HFFc6 (cell line): ENCODE data around the gene ARMS2. TPM values are rescaled to one million over a fixed set of nuclear protein-coding genes. Genes with fewer than 3 reads are reported as not detected.

Source experiments
- DNase-seq: peaks from one replicate; pipeline ENCODE4 v3.0.0-alpha.2; 2018
- H3K27ac Mint-ChIP-seq: 2 replicates; pipeline ENCODE4 v1.8.0; 2020; ENCODE audit warnings: mild to moderate bottlenecking, mixed read lengths
- H3K27me3 Mint-ChIP-seq: 2 replicates; pipeline ENCODE4 v1.8.0; 2021; ENCODE audit warnings: mild to moderate bottlenecking, moderate library complexity, mixed read lengths; ENCODE audit not compliant: insufficient read depth
- H3K36me3 Mint-ChIP-seq: 2 replicates; pipeline ENCODE4 v1.8.0; 2021; ENCODE audit warnings: low read depth, mixed read lengths
- H3K4me1 Mint-ChIP-seq: 2 replicates; pipeline ENCODE4 v1.8.0; 2020; ENCODE audit warnings: low read depth, mixed read lengths
- H3K4me3 Mint-ChIP-seq: 2 replicates; pipeline ENCODE4 v1.8.0; 2020; ENCODE audit warnings: mild to moderate bottlenecking, moderate library complexity, mixed read lengths
- H3K9me3 Mint-ChIP-seq: 2 replicates; pipeline ENCODE4 v1.8.0; 2020; ENCODE audit warnings: mild to moderate bottlenecking, mixed read lengths
- total RNA-seq, 6 experiments: library from RNA; stranded (reverse); fragmentation: NEBNext Ultra II Directional; extraction: Animal tissue kit (Norgen Biotek cat#: 25700); gene quantifications; 2 replicates in 1 of 6; 3 replicates in 5 of 6; pipeline ENCODE4 v1.2.3, GENCODE V29; 2021
- TF ChIP-seq, protein P1 (sequence below): fragments of 200-600 bp; sonication (generic); IDR thresholded peaks from 2 replicates; pipeline ENCODE4 v1.5.0; 2021; ENCODE audit warnings: antibody characterized with exemption, mild to moderate bottlenecking

ARMS2 gene
- total RNA-seq, 6 experiments from 2014 or later = not detected

DNA sequence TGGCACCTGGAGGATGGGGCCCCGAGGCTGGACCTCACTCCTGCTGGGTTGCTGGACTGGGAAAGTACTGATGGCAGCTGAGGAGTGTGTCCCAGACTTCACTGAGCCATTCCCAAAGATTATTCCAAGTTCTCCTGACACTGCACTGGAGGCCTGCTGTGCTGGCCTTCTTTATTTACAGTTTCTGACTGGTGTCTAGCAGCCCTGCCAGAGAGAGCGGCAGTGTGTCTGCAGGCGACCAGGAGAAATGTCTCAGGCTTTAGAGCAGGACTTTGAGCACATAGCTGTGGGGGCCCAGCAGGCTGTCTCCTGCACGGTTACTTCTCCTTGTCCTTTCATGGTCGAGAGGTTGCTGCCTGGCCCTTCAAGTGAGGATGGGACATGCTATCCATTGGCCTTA lies 23.0 kb downstream of the ARMS2 start:
- TF ChIP-seq, protein P1, sequence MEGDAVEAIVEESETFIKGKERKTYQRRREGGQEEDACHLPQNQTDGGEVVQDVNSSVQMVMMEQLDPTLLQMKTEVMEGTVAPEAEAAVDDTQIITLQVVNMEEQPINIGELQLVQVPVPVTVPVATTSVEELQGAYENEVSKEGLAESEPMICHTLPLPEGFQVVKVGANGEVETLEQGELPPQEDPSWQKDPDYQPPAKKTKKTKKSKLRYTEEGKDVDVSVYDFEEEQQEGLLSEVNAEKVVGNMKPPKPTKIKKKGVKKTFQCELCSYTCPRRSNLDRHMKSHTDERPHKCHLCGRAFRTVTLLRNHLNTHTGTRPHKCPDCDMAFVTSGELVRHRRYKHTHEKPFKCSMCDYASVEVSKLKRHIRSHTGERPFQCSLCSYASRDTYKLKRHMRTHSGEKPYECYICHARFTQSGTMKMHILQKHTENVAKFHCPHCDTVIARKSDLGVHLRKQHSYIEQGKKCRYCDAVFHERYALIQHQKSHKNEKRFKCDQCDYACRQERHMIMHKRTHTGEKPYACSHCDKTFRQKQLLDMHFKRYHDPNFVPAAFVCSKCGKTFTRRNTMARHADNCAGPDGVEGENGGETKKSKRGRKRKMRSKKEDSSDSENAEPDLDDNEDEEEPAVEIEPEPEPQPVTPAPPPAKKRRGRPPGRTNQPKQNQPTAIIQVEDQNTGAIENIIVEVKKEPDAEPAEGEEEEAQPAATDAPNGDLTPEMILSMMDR = no peak
- no peak for DNase-seq
- H3K27me3 Mint-ChIP-seq = peaks cover 10% of the 10 kb centered on the region
- H3K27ac Mint-ChIP-seq = no peak overlapping the region
- no peak overlapping the region for H3K4me3 Mint-ChIP-seq
- no peaks in the 10 kb centered on the region for H3K9me3 Mint-ChIP-seq
- no peaks in the 10 kb centered on the region for H3K4me1 Mint-ChIP-seq
- H3K36me3 Mint-ChIP-seq = peaks cover 7% of the 10 kb centered on the region

DNA sequence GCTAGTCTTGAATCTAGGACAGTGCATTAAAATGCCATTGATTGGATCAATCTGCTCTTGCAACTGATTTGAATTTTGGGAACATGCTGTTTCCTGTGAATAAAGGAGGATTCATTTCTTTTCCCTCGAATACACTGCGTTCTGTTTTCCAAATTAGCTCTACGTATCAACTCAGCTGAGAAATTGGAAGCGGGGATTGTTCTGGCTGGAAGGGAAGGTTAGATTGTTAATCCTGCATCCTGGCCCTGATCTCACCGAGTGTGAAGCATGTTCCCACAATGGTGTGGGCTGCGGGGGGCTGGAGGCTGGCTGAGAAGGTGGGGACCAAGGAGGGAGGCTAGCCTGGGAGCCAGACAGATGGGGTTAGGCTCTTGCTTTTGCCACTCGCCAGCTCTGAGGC lies 24.5 kb downstream of the ARMS2 start:
- DNase-seq = no peak
- Mint-ChIP-seq H3K9me3 (no peaks in the 10 kb centered on the region), H3K4me1 (no peaks in the 10 kb centered on the region), H3K27me3 (peaks cover 9% of the 10 kb centered on the region), H3K36me3 (peaks cover 7% of the 10 kb centered on the region), H3K27ac (no peak overlapping the region), H3K4me3 (no peak overlapping the region)
- TF ChIP-seq, protein P1 = no peak

DNA sequence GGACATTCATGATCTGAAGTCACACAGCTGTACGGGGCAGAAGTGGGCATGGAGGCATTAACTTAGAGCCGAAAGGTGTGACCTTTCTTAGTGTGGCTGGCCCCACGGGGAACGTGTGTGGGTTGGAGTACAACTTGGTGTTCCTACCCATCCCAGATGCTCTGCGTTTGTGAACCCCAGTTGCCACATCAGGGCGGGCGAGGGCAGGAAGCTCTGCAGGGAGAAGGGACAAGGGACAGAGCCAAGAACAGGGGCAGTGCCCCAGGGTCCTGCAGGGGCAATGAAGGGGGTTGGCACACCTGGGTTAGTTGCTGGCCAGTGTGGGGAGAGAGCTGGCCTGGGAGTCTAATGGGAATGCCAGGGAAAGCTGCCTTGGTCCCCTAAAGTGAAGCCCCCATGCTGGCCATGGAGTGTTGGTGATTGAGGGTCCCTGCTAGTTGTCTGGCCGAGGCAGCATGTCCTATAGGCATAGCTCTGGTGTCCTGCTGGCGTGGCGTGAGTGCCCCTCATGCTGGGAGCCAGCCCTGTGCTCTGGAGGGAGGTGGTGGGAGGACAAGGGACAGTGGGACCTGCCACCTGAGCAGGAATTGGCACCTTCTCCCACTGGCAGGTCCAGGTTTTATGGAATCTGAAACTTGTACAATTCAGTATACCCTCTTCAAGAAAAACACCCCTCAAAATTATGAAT lies 25.8 kb downstream of the ARMS2 start:
- Mint-ChIP-seq H3K27ac (no peak overlapping the region), H3K27me3 (peaks cover 5% of the 10 kb centered on the region), H3K4me3 (no peak overlapping the region), H3K4me1 (peaks cover under 1% of the 10 kb centered on the region; the same call in 1 of the 2 replicates), H3K9me3 (no peaks in the 10 kb centered on the region), H3K36me3 (peaks cover 7% of the 10 kb centered on the region)
- DNase-seq = no peak
- TF ChIP-seq, protein P1 = no peak

DNA sequence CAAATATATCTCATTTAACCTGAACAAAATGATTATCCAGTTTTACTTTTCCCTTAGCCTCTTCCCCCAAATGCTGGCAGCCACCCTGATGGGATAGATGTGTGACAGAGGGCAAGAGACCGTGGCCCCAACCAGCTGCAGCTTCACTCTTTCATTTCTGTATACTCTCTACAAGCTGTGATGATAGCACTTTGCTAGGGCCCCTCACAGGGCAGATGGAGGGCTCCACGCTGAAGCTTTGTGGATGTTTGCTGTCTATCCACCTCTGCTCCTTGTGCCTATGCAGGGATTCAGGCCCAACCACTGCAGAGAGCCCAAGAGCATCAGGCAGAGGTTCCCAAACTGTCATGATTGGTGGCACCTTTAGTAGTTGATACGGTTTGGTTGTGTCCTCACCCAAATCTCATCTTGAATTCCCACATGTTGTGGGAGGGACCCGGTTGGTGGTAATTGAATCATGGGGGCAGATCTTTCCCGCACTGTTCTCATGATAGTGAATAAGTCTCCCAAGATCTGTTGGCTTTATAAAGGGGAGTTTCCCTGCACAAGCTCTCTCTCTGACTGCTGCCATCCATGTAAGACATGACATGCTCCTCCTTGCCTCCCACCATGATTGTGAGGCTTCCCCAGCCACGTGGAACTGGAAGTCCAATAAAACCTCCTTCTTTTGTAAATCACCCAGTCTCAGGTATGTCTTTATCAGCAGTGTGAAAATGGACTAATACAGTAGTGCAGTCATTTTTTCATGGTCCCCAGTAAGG lies 27.0 kb downstream of the ARMS2 start:
- H3K4me1 Mint-ChIP-seq = peaks cover 5% of the 10 kb centered on the region; the same call in 1 of the 2 replicates
- H3K4me3 Mint-ChIP-seq = no peak overlapping the region
- peaks cover 5% of the 10 kb centered on the region for H3K27me3 Mint-ChIP-seq
- DNase-seq = no peak
- no peaks in the 10 kb centered on the region for H3K9me3 Mint-ChIP-seq
- H3K36me3 Mint-ChIP-seq = peaks cover 12% of the 10 kb centered on the region
- H3K27ac Mint-ChIP-seq = no peak overlapping the region
- TF ChIP-seq, protein P1 = no peak

DNA sequence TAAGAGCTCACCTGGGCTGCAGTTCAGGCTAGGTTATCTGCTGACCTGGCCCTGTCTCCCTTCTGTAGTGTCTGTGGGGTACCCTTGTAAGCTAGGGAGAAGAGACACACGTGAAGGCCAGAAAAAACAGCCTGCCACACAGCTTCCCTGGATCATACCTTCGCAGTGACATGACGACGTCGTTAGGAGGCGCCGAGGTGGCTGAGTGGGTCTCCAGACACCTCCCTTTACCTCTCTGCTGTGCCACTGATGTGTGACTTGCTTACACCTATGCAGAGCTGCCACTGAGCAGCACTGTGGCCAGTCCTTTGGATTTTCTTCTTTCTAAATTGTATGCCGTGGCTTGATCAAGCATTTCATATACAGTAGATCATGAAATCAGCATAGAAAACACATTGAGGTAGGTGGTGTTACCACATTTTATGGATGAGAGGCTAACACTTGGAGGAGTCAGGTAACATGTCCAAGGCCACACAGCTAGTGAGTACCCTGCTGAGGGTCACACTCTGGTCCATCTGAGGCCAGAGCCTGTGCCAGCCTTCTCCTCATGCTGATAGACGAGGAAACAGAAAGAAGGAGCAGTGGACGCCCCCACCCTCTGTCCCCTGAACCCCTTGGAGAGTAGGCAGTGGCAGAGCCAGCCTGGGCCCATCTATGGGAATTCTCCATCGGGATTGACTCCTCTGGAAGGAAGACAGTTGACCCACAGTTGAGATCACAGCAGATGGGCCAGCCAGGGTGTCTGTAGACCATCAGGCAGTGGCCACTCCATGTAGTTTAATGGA lies 30.0 kb downstream of the ARMS2 start:
- H3K27me3 Mint-ChIP-seq = no peaks in the 10 kb centered on the region; the same call in 1 of the 2 replicates
- no peak overlapping the region for H3K4me3 Mint-ChIP-seq
- H3K9me3 Mint-ChIP-seq = no peaks in the 10 kb centered on the region
- DNase-seq = no peak
- TF ChIP-seq, protein P1 = no peak
- no peak overlapping the region for H3K27ac Mint-ChIP-seq
- H3K36me3 Mint-ChIP-seq = peaks cover 12% of the 10 kb centered on the region
- peaks cover 5% of the 10 kb centered on the region; the same call in 1 of the 2 replicates for H3K4me1 Mint-ChIP-seq
